ENCODE measurements around the gene ADAMTS8. TPM values are rescaled to one million over a fixed set of nuclear protein-coding genes. Genes with fewer than 3 reads are reported as not detected.

ADAMTS8 gene
- total RNA-seq, 2 donors from 2014 or later = 0.82 to 1.7 TPM

- Histone ChIP-seq H3K9me3 (no peaks in the 10 kb centered on the region), H3K27me3 (replicated peaks; ENCODE audit: insufficient read depth) (peaks cover 5% of the 10 kb centered on the region), H3K4me3 (no peak overlapping the region), H3K36me3 (no peaks in the 10 kb centered on the region), H3K27ac (no peak overlapping the region), H3K4me1 (replicated peaks) (no peaks in the 10 kb centered on the region)
- WGBS = 84% methylated on average over 8 of the region's 8 CpGs
- TF ChIP-seq CTCF (IDR thresholded peaks at IDR 0.05) (no peak), POLR2A (IDR thresholded peaks at IDR 0.05) (no peak), POLR2AphosphoS5 (IDR thresholded peaks at IDR 0.05) (no peak)
- no peak for DNase-seq (ENCODE audit: low spot score)
- intact Hi-C loops (cut with DNase I) = loop anchor here (5.0 kb wide), 1 partner anchor 104 kb away; no protein-coding TSS in a partner anchor
These were observed 6.7 kb downstream of the ADAMTS8 start for GRCh38 chr11:130421697-130422096.

- H3K27me3 ChIP-seq (replicated peaks; ENCODE audit: insufficient read depth) = peaks cover 5% of the 10 kb centered on the region
- WGBS = 82% methylated on average over 7 of the region's 7 CpGs
- peak overlapping the region in 1 of 2 donors; percentile 29 for H3K27ac ChIP-seq
- no peak for DNase-seq (ENCODE audit: low spot score)
- H3K9me3 ChIP-seq = no peaks in the 10 kb centered on the region
- intact Hi-C loops (cut with DNase I) = loop anchor here (5.0 kb wide), 1 partner anchor 104 kb away; no protein-coding TSS in a partner anchor
- TF ChIP-seq POLR2A (IDR thresholded peaks at IDR 0.05) (no peak), POLR2AphosphoS5 (IDR thresholded peaks at IDR 0.05) (no peak), CTCF (IDR thresholded peaks at IDR 0.05) (no peak)
- H3K4me1 ChIP-seq (replicated peaks) = no peaks in the 10 kb centered on the region
- H3K36me3 ChIP-seq = no peaks in the 10 kb centered on the region
- H3K4me3 ChIP-seq = no peak overlapping the region
These were observed 7.2 kb downstream of the ADAMTS8 start for GRCh38 chr11:130421199-130421585.

- no peak overlapping the region for H3K4me3 ChIP-seq
- H3K27me3 ChIP-seq (replicated peaks; ENCODE audit: insufficient read depth) = peaks cover 1% of the 10 kb centered on the region
- no peak for DNase-seq (ENCODE audit: low spot score)
- intact Hi-C loops (cut with DNase I) = loop anchor here (5.0 kb wide), 1 partner anchor 103 kb away; no protein-coding TSS in a partner anchor
- peak overlapping the region; percentile 29 to 34 for H3K27ac ChIP-seq
- WGBS = 57% methylated on average over 14 of the region's 14 CpGs
- TF ChIP-seq CTCF (IDR thresholded peaks at IDR 0.05) = no peak
- TF ChIP-seq POLR2AphosphoS5 (IDR thresholded peaks at IDR 0.05) = no peak
- TF ChIP-seq POLR2A (IDR thresholded peaks at IDR 0.05) = no peak
- H3K36me3 ChIP-seq = no peaks in the 10 kb centered on the region
- no peaks in the 10 kb centered on the region for H3K9me3 ChIP-seq
- no peaks in the 10 kb centered on the region for H3K4me1 ChIP-seq (replicated peaks)
These were observed 7.8 kb downstream of the ADAMTS8 start for GRCh38 chr11:130420478-130421198.

GRCh38 chr11:130418756-130419155 lies 9.7 kb downstream of the ADAMTS8 start:
- Histone ChIP-seq H3K36me3 (no peaks in the 10 kb centered on the region), H3K4me1 (replicated peaks) (no peaks in the 10 kb centered on the region), H3K27me3 (replicated peaks; ENCODE audit: insufficient read depth) (no peaks in the 10 kb centered on the region), H3K9me3 (no peaks in the 10 kb centered on the region), H3K4me3 (no peak overlapping the region), H3K27ac (peak overlapping the region; percentile 34 to 53)
- 56% methylated on average over 12 of the region's 12 CpGs for WGBS
- no peak for DNase-seq (ENCODE audit: low spot score)
- peak; percentile 46 for TF ChIP-seq POLR2AphosphoS5 (IDR thresholded peaks at IDR 0.05)
- no peak for TF ChIP-seq POLR2A (IDR thresholded peaks at IDR 0.05)
- TF ChIP-seq CTCF (IDR thresholded peaks at IDR 0.05) = no peak
- intact Hi-C loops (cut with DNase I) = no loop called here

- Histone ChIP-seq H3K27me3 (replicated peaks; ENCODE audit: insufficient read depth) (no peaks in the 10 kb centered on the region), H3K27ac (peak overlapping the region; percentile 31 to 53), H3K9me3 (no peaks in the 10 kb centered on the region), H3K4me1 (replicated peaks) (no peaks in the 10 kb centered on the region), H3K4me3 (no peak overlapping the region), H3K36me3 (no peaks in the 10 kb centered on the region)
- TF ChIP-seq CTCF (IDR thresholded peaks at IDR 0.05) (no peak), POLR2AphosphoS5 (IDR thresholded peaks at IDR 0.05) (no peak), POLR2A (IDR thresholded peaks at IDR 0.05) (no peak)
- intact Hi-C loops (cut with DNase I) = no loop called here
- 67% methylated on average over 5 of the region's 5 CpGs for WGBS
- no peak for DNase-seq (ENCODE audit: low spot score)
These were observed 10.2 kb downstream of the ADAMTS8 start for GRCh38 chr11:130418210-130418609.
